ENCODE results near the gene OR13C8. TPM values are rescaled to one million over a fixed set of nuclear protein-coding genes. Genes with fewer than 3 reads are reported as not detected.

Gene OR13C8
- total RNA-seq, 1 donor from 2014 or later, result not detected

DNA sequence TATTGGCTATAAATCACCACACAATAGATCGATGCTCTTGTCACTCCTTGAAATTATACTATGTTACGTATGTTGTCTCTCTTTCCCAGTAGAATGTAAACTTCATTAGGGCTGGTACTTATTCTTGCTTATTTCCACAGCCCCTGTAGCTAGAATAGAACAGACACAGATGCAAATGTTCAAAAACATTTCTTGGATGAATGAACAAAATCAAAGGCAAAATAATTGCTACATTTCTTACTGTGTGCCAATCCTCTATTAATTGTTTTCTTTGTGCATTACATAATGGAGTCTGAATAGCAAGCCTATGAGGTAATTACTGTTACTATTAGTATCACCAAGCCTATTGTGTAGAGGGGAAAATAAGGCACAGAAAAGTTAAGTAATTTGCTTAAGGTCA is 37.2 kb downstream of the OR13C8 start:
- Histone ChIP-seq H3K4me1 (ENCODE audit: control insufficient read depth in 3 of 3, insufficient read depth in 3 of 3, low read length in 3 of 3) (no peaks in the 10 kb centered on the region), H3K9me3 (ENCODE audit: control insufficient read depth in 3 of 3, low read length in 3 of 3) (no peaks in the 10 kb centered on the region), H3K4me3 (ENCODE audit: low read length in 3 of 3) (no peak overlapping the region), H3K27ac (ENCODE audit: low read depth, low read length) (no peak overlapping the region), H3K9ac (ENCODE audit: low read depth in 1 of 3, low read length in 3 of 3) (no peak overlapping the region), H3K27me3 (ENCODE audit: control insufficient read depth in 3 of 3, insufficient read depth in 3 of 3, low read length in 3 of 3) (no peaks in the 10 kb centered on the region), H3K36me3 (ENCODE audit: control insufficient read depth in 3 of 3, insufficient read depth in 3 of 3, low read length in 3 of 3) (no peaks in the 10 kb centered on the region)

DNA sequence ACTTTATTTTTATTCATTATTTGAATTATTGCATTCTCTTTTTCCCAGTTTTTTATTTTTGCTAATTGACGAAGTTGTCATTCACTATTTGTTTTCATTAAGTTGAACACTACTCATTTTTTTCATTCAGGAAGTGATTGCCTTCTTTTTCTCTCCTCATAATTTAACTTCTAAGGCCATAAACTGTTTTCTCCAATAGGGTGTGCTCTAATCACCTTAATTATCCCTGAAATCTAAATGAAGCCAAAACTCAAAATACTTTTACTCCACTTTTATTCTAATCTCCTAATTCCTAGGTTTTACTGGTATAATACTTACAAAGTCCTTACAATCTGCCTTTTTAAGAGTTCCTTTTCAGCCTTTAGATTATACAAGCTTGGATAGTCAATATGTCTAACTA is 39.4 kb downstream of the OR13C8 start:
- no peaks in the 10 kb centered on the region for H3K36me3 ChIP-seq (ENCODE audit: control insufficient read depth in 3 of 3, insufficient read depth in 3 of 3, low read length in 3 of 3)
- no peaks in the 10 kb centered on the region for H3K27me3 ChIP-seq (ENCODE audit: control insufficient read depth in 3 of 3, insufficient read depth in 3 of 3, low read length in 3 of 3)
- H3K9ac ChIP-seq (ENCODE audit: low read depth in 1 of 3, low read length in 3 of 3), result no peak overlapping the region
- no peaks in the 10 kb centered on the region for H3K4me1 ChIP-seq (ENCODE audit: control insufficient read depth in 3 of 3, insufficient read depth in 3 of 3, low read length in 3 of 3)
- H3K4me3 ChIP-seq (ENCODE audit: low read length in 3 of 3), result no peak overlapping the region
- H3K9me3 ChIP-seq (ENCODE audit: control insufficient read depth in 3 of 3, low read length in 3 of 3), result no peaks in the 10 kb centered on the region
- H3K27ac ChIP-seq (ENCODE audit: low read depth, low read length), result no peak overlapping the region

DNA sequence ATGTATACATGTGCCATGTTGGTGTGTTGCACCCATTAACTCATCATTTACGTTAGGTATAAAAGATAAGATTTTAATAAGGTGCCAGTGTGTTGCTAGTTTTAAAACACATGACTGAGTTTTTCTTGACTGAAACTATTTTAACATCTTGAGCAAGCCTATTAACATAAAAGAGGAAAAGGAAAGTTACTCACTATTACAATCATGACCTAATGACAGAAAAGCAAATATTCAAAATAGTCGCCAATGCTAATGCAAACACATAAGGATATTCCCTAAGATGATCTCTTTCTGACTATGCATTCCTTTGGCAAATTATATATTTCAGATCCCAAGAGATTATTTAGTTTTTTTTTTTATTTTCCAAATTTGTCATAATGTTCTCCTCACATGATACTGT is 42.2 kb downstream of the OR13C8 start:
- Histone ChIP-seq H3K27ac (ENCODE audit: low read depth, low read length) (no peak overlapping the region), H3K36me3 (ENCODE audit: control insufficient read depth in 3 of 3, insufficient read depth in 3 of 3, low read length in 3 of 3) (no peaks in the 10 kb centered on the region), H3K27me3 (ENCODE audit: control insufficient read depth in 3 of 3, insufficient read depth in 3 of 3, low read length in 3 of 3) (no peaks in the 10 kb centered on the region), H3K4me1 (ENCODE audit: control insufficient read depth in 3 of 3, insufficient read depth in 3 of 3, low read length in 3 of 3) (no peaks in the 10 kb centered on the region), H3K9me3 (ENCODE audit: control insufficient read depth in 3 of 3, low read length in 3 of 3) (no peaks in the 10 kb centered on the region), H3K9ac (ENCODE audit: low read depth in 1 of 3, low read length in 3 of 3) (no peak overlapping the region), H3K4me3 (ENCODE audit: low read length in 3 of 3) (no peak overlapping the region)

DNA sequence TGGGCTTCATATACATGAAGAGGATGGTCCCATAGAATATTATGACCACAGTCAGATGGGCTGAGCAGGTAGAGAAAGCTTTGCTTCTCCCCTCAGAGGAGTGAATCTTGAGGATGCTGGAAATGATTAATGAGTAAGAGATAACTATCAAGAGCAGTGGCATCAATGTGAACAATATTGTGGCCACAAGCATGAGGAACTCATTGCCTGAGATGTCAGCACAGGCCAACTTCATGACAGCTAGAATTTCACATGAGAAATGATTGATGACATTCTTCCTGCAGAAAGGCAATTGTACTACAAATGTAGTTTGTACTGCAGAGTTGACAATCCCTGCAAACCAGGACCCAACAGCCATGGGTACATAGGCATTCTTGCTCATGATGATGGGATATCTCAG is 48.5 kb downstream of the OR13C8 start:
- no peaks in the 10 kb centered on the region for H3K9me3 ChIP-seq (ENCODE audit: control insufficient read depth in 3 of 3, low read length in 3 of 3)
- no peak overlapping the region for H3K9ac ChIP-seq (ENCODE audit: low read depth in 1 of 3, low read length in 3 of 3)
- H3K27ac ChIP-seq (ENCODE audit: low read depth, low read length), result no peak overlapping the region
- no peaks in the 10 kb centered on the region for H3K27me3 ChIP-seq (ENCODE audit: control insufficient read depth in 3 of 3, insufficient read depth in 3 of 3, low read length in 3 of 3)
- no peaks in the 10 kb centered on the region for H3K4me1 ChIP-seq (ENCODE audit: control insufficient read depth in 3 of 3, insufficient read depth in 3 of 3, low read length in 3 of 3)
- H3K36me3 ChIP-seq (ENCODE audit: control insufficient read depth in 3 of 3, insufficient read depth in 3 of 3, low read length in 3 of 3), result no peaks in the 10 kb centered on the region
- H3K4me3 ChIP-seq (ENCODE audit: low read length in 3 of 3), result no peak overlapping the region

DNA sequence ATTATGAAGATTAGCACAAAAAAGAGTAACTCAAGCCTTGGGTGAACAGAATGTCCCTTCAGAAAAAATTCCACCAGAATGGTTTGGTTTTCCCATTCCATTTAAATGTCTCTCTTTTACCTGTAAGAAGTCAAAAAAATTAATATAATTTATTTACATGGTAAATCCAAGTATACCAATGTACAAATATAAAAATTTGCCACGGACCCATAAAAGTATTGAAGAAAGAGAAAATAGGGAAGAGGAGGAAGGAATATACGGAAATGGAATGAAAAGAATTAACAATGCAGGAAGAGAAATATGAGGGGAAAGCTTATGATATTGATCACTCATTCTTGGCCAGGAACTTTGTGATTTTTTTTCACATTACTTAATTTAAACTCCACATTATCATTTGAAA is 49.1 kb downstream of the OR13C8 start, which contains the start of gene OR13C9:
Gene OR13C9, minus strand, starts transcription at position 101 of the 400 bp plus-strand sequence. Its CDS starts 0 bp downstream, at position 101.
- no peak within 1 kb of the TSS for H3K27ac ChIP-seq (ENCODE audit: low read depth, low read length)
- H3K9ac ChIP-seq (ENCODE audit: low read depth in 1 of 3, low read length in 3 of 3), result no peak within 1 kb of the TSS
- H3K36me3 ChIP-seq (ENCODE audit: control insufficient read depth in 3 of 3, insufficient read depth in 3 of 3, low read length in 3 of 3), result no peaks in the 10 kb centered on the region
- no peak within 1 kb of the TSS for H3K4me3 ChIP-seq (ENCODE audit: low read length in 3 of 3)
- H3K4me1 ChIP-seq (ENCODE audit: control insufficient read depth in 3 of 3, insufficient read depth in 3 of 3, low read length in 3 of 3), result no peaks in the 10 kb centered on the region
- H3K27me3 ChIP-seq (ENCODE audit: control insufficient read depth in 3 of 3, insufficient read depth in 3 of 3, low read length in 3 of 3), result no peaks in the 10 kb centered on the region
- H3K9me3 ChIP-seq (ENCODE audit: control insufficient read depth in 3 of 3, low read length in 3 of 3), result no peaks in the 10 kb centered on the region

Other genes starting within 250 kb of the OR13C8 start
- not detected for gene OR13F1, start 64.9 kb upstream of the OR13C8 start, total RNA-seq
- gene OR13C4, start 42.0 kb upstream of the OR13C8 start, total RNA-seq, result not detected
- not detected for gene OR13C3, start 32.3 kb upstream of the OR13C8 start, total RNA-seq
- not detected for gene OR13C5, start 30.2 kb downstream of the OR13C8 start, total RNA-seq
- not detected for gene OR13C2, start 36.5 kb downstream of the OR13C8 start, total RNA-seq
- not detected for gene OR13C9, start 49.0 kb downstream of the OR13C8 start, total RNA-seq
- not detected for gene OR13D1, start 125.3 kb downstream of the OR13C8 start, total RNA-seq
- 45.4 TPM for gene NIPSNAP3A, start 178.5 kb downstream of the OR13C8 start, total RNA-seq
- gene NIPSNAP3B, start 195.0 kb downstream of the OR13C8 start, total RNA-seq, result 9.9 TPM